DMS114 treated with DMSO at 0.1 percent for 48 hours (cell line): Measurements from ENCODE around the gene ZC3H4.
A peak's percentile ranks its signal among the peaks of the same experiment; 100 is the strongest.

ENCODE experiments used
- DNase-seq: peaks from one replicate; lab custom pipeline; 2025; ENCODE audit not compliant: unreplicated experiment; lab: John Stamatoyannopoulos, UW

Gene ZC3H4

GRCh38 chr19:47134545-47134944 is 21.0 kb upstream of the ZC3H4 start:
- DNase-seq, result no peak

DNA sequence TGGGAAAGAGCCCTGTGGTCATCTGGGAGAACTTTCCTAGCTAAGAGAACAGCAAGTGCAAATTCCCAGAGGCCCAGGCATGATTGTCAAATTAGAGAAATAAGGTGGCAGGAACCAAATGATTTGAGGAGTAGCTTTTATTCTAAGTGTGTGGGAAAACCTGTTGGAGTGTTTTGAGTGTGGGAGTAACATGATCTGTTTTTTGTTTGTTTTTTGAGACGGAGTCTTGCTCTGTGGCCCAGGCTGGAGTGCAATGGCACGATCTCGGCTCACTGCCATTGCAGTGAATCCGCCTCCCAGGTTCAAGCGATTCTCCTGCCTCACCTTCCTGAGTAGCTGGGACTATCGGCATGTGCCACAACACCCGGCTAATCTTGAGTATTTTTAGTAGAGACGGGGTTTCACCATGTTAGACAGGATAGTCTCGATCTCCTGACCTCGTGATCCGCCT is 19.5 kb upstream of the ZC3H4 start:
- DNase-seq, result no peak

DNA sequence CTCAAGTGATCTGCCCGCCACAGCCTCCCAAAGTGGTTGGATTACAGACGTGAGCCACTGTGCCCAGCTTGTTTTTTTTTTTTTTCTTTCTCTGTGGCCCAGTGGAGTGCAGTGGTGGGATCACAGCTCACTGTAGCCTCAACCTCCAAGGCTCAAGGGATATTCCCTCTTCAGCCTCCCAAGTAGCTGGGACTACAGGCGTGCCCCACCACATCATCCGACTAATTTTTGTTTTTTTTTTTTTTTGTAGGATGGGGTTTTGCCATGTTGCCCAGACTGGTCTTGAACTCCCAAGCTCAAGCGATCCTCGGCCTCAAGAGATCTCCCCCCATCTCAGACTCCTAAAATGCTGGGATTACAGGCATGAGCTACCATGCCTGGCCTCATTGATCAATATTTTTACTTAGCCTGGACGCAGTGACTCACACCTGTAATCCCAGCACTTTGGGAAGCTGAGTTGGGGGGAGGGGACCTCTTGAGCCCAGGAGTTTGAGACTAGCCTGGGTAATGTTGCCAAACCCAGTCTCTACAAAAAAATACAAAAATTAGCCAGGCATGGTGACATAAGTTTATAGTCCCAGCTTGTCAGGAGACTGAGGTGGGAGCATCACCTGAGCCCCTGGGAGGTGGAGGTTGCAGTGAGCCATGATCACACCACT is 18.7 kb upstream of the ZC3H4 start:
- no peak for DNase-seq

GRCh38 chr19:47130589-47131227 is 17.1 kb upstream of the ZC3H4 start, which contains the start of gene SAE1:
Gene SAE1, plus strand, starts transcription at chr19:47130835. Its CDS starts 96 bp downstream, at chr19:47130931.
- DNase-seq, result peak; percentile 89

DNA sequence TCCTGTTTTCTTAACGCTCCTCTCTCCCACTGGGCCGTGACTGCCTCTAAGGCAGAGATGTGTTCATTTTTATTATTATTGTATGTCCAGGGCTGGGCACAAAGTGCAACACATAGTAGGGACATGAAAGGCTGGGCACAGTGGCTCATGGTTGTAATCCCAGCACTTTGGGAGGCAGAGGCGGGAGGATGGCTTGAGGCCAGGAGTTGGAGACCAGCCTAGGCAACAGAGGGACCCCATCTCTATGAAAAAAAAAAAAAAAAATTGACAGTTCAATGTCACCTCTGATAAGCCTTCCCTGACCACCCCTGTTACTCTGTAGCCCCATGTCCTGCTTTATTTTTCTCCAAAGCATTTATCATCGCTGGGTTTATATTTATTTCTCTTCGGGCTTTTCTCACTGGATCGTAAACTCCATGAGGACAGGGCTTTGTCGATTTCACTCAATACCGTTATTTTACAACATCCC is 16.6 kb upstream of the ZC3H4 start:
- DNase-seq, result no peak

DNA sequence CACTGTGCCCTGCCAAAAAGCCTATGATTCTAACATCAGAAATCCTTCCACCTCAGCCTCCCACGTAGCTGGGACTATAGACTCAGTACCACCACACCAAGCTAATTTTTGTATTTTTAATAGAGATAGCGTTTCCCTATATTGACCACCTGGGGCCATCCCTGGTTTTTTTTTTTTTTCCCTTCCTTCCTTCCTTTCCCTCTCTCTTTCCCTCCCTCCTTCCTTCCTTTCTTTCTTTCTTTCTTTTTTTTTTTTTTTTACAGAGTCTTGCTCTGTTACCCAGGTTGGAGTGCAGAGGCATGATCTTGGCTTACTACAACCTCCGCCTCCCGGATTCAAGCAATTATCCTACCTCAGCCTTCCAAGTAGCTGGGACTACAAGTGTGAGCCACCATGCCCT is 16.0 kb upstream of the ZC3H4 start:
- DNase-seq, result no peak

- no peak for DNase-seq
Observed at GRCh38 chr19:47125669-47125938, 12.0 kb upstream of the ZC3H4 start.

DNA sequence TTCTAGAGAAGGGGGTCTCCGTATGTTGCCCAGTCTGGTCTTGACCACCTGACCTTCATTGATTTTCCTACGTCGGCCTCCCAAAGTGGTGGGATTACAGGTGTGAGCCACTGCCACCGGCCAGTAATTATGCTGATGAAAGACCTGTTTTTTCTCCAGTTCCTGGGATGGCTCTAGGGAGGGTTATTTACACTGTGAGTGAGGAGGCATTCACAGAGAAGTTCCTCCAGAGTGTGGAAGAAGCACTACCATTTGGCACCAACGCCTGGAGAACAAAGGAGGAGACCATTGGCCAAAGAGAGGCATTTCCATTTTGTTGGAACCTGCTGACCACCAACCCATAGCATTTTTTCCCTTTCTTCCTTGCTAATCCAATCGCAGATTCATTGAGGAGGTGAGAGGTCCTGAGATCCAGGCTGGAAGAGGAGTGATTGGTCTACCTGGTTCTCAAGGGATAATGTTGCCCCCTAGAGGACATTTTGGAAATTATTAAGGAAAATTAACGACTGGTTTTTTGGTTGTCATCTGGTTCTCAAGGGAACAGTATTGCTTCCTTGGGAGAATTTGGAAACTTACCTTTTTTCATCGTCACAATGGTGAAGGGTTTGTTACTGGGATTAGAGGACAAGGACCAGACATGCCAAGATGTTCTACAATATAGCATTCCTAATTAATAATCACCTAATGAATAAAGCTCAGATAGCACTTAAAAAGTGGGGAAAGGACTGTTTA is 11.5 kb upstream of the ZC3H4 start:
- DNase-seq, result peak; percentile 35

GRCh38 chr19:47123406-47123805 is 9.8 kb upstream of the ZC3H4 start:
- DNase-seq, result no peak

- no peak for DNase-seq
Observed at GRCh38 chr19:47122359-47123335, 9.1 kb upstream of the ZC3H4 start.

DNA sequence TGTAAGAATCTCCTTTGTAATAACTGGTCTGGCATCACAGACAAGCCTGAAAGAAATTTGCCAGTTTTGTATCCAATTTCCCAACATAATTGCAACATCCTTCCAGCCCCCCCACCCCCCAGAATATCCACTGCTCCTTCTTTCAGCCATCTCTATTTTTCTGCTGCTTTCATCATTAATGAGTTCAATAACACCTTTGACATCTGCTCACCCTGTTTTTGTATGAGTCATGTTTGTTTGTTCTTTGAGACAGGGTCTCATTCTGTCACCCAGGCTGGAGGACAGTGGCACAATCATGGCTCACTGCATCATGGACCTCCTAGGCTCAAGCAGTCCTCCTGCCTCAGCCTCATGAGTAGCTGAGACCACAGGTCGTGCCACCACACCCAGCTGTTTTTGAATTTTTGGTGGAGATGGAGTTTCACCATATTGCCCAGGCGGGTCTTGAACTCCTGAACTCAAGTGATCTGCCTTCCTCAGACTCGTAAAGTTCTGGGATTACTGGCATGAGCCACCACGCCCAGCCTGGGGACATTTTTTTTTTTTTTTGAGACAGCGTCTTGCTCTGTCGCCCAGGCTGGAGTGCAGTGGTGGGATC is 7.0 kb upstream of the ZC3H4 start:
- no peak for DNase-seq

DNA sequence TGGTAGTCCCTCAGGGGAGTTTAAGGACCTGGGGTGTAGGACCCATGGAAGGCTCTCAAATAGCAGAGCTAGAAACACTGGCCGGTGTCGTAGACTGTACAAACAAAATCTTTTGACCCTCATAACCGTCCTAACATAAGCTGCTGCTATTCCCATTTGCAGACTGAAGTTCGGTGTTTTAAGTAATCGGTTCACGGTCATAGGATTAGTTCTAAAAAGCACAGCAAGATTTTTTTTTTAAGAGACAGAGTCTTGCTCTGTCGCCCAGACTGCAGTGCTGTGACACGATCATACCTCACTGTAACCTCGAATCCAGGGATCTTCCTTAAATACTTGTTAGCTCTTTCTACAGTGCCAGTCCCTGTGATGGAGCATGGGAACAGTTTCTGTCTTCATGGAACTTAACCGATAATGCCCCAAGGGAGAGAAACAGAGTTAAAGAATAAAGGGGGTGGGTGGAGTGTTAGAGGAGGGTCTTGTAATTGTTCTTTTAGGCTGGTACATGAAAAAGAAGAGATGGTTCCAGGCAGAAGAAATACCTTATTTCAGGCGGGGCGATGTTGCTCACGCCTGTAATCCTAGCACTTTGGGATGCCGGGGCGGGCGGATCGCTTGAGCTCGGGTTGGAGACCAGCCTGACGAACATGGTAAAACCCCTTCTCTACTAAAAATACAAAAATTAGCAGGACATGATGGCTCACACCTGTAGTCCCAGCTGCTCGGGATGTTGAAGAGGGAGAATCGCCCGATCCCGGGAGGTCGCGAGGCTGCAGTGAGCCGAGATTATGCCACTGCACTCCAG is 475 bp upstream of the ZC3H4 start:
- DNase-seq, result no peak

- peak; percentile 29 for DNase-seq
Observed at GRCh38 chr19:47112166-47112996, 1.2 kb downstream of the ZC3H4 start.

DNA sequence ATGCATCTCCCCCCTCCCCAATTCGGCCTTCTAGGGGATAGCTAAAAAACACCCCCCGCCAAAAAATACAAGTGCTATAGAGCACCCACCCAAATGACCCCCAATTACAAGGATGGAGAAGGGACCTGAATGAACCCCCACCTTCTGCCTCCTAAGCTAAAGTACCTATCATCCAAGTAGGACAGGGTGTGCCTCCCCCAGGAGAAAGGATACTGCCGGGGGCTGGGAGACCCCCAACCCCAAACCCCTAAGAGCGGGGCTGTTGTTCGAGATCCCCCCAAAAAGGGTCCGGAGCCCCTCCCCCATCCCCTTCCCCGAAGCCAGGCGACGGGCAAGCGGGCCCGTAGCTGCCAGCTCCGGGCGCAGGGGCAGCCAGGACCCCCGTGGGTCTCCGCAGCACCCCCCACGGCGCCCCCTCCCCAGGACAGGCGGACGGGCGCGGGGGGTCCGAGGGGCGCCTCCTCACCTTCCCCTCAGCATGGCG is 1.9 kb downstream of the ZC3H4 start:
- no peak for DNase-seq

GRCh38 chr19:47111006-47111621 is 2.5 kb downstream of the ZC3H4 start:
- DNase-seq, result no peak

- no peak for DNase-seq
Observed at GRCh38 chr19:47110521-47111005, 3.0 kb downstream of the ZC3H4 start.

- peak; percentile 37 for DNase-seq
Observed at GRCh38 chr19:47109541-47110375, 3.8 kb downstream of the ZC3H4 start.
